ENCODE data around the gene ANKRD29.
"Not testable (repeated sequence)": the region's sequence is repeated elsewhere in the genome, so short reads cannot be mapped to it uniquely, and the experiment has no call there.

ANKRD29 gene

DNA sequence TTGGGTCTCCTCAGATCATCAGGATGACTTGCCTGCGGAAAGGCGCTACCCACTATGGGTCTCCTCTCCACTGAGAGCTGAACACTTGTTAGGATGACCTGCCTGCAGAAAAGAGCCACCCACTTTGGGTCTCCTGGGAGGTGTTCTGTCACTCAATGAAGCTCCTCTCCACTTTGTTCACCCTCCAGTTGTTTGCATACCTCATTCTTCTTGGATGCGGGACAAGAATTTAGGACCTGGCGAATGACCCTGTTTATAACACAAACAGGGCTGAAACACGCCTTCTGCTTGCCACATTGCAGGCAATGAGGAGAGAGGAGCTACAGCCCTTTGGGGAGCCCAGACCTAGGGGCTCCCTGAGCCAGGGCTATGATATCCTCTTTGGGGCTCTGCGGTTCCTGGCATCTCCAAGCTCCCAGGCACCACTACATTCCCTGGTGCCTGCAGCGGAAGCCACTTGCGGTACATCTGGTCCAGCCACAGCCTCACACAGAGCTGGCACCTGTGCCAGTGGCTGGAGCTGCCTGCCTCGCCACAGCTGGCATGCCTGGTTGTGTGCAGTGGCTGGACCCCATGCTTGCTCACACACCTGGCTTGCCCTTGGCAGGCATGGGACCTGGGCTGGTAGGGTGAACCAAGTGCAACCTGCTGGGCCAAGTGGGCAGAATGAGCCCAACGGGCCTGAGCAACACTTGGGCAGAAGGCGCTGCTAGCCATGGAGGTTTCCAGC, 20.6 kb downstream of the ANKRD29 start:
- no peak for DNase-seq

DNA sequence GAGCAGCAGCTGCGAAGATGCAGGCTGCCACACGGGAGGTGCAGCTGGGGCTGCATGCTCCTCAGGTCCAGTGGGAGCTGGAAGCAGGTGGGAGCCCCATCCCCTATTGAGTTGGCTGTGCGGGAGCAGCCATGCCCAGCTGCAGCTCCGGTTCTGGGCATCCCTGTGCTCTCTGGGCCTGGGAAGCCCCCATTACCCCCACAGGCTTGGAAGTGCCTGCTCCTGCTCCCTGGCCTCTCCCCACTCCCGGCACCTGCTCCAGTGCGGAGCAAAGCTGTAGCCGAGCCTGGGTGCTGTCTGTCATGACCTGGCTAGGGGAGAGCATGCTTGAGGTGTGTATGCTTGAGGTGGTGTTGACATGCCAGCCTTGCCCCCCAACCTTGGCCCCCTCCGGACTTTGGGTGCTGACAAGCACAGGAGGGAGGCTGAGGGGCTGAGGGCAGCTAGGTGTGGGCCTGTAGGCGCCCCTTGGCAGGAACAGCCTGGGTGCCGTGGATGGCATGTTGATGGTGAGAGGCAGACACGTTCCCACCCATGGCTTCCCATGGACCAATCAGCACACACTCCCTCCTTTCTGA, 21.5 kb downstream of the ANKRD29 start:
- DNase-seq = no peak

DNA sequence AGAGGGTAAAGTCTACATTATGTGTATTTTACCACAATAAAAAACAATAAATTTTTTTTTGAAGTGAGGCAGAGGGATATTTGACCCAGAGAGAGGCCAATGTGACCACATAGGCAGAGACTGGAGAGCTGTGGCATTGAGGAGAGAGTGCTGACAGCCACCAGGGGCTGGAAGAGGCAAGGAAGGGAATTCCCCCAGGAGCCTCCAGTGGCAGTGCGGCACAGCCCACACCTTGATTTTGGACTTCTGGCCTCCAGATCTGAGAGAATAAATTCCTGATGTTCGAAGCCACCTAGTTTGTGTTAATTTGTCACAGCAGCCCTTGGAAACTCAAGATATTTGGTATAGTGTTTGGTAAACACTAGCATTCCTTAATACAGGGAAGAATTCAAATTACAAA, 22.7 kb downstream of the ANKRD29 start:
- DNase-seq = no peak

DNA sequence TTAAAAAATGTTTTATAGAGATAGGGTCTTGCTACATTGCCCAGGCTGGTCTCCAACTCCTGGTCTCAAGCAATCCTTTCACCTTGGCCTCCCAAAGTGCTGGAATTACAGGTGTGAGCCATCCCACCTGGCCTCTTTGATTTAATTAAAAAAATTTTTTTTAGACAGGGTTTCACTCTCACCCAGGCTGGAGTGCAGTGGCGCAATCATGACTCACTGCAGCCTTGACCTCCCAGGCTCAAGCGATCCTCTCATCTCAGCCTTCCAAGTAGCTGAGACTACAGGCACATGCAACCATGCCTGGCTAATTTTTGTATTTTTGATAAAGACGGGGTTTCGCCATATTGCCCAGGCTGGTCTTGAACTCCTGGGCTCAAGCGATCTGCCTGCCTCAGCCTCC, 26.3 kb downstream of the ANKRD29 start:
- not testable (repeated sequence) for DNase-seq

DNA sequence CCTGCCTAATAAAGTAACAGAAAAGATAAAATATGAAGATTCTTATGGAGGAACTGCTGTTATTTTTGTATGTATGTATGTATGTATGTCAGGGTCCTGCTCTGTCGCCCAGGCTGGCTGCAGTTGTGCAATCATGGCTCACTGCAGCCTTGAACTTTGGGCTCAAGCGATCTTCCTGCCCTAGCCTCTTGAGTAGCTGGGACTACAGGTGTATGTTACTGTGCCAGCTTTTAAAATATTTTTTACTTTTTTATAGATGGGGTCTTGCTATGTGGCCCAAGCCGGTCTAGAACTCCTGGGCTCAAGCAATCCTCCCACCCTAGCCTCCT, 26.7 kb downstream of the ANKRD29 start:
- no peak for DNase-seq

DNA sequence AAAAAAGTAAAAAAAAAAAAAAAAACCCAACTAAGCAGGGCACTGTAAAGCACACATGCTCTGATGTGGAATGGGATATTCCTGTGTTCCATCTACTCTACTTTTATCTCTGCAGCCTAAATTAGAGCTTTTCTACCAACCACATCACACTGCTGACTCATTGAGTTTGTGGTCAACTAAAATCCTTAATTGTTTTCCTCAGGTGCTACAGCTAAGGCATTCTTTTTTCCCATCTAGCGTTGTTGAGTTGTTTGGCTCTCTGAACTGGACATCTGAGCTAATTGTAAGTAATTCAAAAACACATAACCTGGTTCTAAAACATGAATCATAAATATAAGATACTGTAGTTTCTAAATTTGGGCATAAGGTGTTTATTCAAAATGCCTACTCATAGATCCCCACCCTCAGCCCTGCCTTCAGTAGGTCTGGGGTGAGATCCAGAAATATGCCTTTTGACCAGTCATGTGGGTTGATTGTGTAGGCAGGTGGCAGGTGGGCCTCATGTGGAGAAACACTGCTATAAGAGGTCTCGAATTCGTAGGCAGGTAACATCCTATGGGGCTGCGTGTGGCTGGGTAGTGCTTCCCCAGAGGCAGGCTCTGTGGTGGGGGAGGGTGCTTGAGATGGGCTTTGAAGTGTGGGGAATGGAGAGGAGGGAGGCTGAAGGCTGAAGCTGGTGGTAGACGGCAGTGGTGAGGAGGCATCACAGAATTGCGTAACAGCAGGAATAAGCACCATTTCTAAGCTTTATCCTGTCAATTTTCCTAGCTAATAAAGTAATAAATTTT, 27.2 kb downstream of the ANKRD29 start:
- DNase-seq = peak; percentile 10

DNA sequence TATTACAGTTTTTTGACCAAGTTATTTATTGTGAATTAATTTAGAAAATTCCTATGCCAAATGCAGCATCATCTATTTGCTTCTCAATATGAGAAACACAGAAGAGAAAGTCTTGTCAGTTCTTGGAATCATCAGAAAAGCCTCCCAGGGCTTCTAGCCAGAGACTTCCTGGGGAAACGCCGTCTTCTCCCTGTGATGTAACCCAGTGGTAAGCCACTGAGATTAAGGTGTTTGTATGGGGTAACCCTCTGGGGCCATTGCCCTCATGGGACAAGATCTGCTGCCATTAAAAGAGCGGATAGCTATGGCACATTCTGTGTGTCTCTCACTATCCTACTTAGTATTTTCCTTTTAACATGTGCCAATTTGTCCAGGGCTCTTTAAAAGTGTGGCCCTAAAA, 28.0 kb downstream of the ANKRD29 start:
- no peak for DNase-seq

DNA sequence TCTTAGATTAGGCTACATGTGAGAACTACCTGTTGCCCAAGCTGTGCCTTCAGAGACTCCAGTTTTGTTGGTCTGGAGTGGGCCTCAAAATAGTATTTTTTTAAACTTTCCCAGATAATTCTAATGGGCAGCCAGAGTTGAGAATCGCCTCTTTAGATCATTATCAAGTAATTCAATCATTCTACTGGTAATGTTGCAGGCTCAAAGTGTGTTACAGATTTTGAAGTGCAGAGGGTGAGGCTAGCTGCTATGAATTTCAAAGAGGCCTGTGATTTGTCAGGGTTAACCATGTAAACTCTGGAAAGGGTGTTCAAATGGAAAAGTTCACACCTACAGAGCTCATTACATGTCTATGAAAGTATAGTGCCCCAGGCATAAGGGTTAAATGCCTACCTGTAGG, 30.1 kb downstream of the ANKRD29 start:
- no peak for DNase-seq

DNA sequence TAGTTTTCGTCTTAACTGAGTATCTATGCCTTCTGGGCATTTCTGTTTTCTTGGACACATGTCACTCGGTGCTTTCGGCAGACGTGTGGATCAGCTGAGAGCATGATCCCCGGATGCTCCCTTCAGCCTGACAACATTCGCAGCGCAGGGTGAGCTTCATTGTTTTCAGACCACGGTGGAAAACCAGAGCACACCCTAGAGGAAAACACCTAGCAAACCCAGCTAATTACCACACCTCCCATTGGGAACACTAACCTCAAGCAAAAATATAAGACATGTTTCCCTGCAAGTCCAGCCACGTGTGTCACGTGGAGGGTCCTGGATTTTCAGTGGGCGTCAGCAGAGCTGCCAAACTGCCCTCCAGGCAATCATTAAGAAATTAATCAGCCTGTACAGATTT, 31.0 kb downstream of the ANKRD29 start:
- no peak for DNase-seq

DNA sequence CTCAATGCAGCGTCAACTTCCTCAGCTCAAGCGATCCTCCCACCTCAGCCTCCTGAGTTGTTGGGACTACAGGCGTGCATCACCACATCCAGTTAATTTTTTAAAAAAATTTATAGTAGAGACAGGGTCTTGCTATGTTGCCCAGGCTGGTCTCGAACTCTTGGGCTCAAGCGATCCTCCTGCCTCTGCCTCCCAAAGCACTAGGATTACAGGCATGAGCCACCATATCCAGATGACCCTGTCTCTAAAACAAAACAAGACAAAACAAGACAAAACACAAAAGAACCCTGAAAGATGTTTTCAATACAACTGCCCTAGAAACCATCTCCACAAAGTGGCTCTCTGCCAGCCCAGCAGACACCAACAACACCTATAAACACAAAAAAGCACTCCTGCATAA, 31.4 kb downstream of the ANKRD29 start:
- no peak for DNase-seq

DNA sequence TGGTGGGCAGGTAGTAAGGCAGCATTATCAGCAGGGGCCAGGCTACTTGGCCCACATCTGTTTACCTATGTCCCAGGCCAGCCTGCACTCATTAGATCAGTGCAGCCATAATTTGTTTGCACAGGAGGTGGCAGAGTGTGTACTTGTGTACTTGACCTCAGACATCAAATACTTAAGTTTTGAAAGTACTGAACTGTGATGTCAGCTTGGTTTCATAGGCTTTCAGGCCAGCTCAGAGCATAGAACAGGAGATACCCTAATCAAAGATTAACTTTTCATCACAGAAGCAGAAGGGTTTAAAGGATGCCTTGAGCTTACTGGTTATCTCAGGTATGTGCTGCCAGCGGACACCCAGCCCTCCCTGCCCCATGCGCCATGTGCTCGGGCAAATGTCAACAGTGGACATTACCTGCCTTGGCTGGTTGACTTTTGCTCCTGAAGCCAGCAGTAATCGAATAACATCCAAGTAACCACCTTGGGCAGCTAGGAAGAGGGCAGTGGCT, 33.2 kb downstream of the ANKRD29 start:
- peak; percentile 60 for DNase-seq

DNA sequence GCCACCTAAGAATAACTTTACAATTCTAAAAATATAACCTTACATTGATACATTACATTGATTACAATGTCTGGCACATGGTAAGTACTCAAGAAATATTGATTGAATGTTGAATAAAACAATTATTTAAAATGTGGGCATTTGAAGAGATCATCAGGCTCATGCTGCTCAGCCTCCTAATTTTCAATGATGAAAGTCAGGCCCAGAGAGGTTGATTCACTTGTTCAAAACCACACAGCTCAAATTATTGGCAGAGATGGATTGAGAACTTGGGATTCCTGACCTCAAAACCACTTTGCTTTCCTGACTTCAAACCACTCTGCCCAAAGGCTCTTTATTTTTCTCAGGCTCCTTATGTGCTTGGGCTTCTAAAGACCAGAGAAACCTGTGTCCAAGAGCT, 34.7 kb downstream of the ANKRD29 start:
- DNase-seq = no peak

DNA sequence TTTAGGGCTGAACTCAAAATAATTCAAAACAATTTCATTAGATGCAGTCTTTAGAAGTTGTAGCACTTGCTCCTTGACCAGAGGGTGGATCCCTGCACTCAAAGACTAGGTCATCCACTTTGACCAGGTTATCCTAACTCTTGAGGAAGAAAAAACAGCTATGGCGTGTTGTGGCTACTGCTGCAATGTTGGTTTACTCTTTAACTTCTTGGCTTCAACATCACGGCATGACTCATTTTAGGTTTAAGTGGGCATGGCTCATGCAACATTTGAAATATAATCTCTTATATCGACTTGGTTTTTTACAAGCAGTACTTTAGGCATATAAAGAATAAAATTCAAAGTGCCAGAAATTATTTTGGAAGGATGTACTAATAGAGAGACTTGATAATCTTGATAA, 35.4 kb downstream of the ANKRD29 start:
- peak; percentile 63 for DNase-seq

DNA sequence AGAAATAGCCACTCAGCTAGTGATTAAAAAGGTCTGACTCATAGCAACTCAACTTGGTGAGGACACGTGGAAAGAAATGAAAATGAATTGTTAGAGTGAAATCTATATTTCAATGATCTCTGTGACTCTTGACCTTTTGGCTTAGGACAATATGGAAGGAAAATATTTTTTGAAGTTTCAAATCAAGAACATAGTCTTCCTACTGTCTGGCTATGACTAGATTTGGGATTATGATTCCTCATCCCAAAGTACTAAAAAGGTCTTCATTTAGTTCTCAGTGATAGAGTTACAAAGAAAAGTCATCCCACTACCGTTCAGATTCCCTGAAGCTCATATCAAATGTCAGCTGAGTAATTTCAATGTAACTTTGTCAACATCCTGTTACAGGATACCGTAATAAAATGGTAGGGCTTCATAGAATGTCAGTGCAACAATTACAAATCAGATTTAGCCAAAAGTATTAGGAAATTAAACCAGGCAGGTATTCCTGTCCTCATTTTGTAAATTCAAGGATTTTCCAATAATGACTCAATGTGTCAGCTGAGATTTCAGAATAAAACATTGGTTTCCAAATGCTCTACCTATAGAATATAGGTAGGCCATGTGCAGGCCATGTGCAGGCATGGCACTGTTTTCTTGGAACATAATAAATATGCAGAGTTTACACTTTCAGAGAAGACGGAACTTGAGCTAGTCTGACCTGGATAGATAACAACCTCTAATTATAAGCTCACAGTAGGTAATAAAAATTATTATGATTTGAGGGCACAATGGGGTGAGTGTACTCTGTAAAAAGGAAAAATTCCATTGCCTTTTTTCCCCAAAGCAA, 36.0 kb downstream of the ANKRD29 start:
- no peak for DNase-seq

DNA sequence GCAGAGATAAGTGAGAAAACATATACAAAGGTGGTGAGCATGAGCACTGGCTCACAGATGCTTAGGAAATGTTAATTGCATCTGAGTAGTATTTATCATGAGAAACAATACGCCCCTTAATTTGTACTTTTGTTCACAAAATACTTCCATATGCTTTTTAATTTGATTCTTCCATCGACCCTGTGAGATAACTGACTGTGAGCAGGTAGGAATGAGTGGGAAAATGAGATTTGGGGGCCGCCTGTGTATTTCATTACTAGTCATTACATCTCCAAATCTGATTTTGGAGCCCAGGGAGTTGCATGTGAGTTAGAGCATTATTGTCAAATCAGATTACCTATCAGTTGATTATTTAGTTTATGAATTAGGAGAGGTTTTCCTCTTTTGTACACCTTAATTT, 39.7 kb downstream of the ANKRD29 start:
- DNase-seq = no peak

DNA sequence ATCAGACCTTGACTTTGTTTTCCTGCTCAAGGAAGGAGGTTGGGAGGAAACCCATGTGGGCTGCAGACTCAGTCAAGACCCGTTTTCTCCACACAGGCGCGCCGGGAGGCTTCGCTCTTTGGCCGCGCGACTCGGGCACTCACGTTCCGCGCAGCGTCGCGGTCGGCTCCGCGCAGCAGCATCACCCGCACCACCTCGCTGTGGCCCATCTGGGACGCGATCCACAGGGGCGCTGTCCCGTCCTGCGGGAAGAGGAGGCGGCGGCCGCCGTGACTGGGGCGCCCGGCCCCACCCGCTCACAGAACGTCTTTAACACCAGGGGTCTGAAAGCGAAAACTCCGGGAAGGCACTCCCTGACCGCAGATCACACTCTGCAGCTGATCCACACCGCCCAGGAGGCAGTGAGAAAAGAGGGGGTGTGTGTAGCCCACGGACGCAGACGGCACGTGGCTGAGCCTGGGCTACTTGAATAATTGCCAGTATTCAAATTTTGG, 43.3 kb downstream of the ANKRD29 start:
- no peak for DNase-seq

DNA sequence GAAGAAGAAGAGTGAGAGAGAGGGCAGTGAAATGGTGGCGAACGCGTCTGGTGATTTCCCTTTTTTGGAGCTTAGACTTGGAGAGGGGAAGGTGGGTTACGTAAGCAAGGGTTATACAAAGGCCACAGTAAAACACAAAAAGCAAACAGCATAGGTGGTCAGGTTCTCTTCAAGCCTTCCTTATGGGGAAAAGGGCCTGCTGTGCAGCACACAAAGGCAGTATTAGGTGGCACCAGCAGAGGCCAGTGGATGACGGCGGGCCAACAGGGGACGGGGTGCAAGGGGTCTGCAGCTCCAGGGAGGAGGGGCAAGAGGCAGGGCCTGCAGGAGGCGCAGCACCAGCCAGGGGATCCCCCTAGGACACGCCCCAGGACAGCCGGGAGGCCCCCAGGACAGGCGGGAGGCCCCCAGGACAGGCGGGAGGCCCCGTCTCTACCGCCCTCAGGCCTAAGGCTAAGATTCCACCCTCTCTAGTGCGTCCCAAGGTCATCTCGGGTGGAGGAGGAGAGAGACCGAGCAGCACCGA, 43.8 kb downstream of the ANKRD29 start:
- no peak for DNase-seq

DNA sequence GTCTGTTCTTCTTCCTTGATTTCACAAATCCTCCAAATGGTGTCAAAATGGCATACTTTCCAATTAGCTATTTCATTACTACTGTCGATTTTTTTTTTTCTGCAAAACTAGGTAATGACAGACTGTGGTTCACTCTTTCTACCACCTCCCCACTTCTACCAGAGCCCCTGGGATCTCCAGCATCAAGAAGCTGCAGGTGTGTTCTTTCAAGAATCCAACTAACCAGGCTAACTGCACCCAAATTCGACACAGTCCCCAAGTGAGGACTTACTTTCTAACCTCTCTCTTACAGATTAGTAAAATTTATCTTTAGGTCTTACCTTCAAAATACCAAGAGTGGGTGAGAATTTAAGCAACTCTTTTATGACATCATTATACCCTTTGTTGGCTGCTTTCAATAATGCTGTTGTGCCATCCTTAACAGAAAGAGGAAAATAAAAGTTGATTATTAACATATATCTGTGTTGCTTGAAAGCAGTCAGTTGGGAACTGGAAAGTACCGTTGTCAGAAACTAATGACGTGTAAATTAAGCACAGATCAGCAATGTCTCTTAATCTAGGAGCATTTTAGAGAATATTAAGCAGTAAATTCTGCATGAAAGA, 45.2 kb downstream of the ANKRD29 start:
- DNase-seq = no peak

DNA sequence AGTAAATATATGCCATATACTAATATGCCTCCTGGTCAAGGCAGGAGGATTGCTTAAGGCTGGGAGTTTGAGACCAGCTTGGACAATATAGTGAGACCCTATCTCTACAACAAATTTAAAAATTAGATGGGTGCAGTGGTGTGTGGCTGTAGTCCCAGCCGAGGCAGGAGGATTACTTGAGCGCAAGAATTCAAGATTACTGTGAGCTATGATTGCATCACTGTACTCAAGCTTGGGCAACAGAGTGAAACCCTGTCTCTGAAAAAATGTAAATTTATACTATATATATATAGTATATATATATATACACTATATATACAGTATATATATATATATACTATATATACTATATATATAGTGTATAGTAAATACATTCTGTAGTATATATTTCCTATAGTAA, 46.5 kb downstream of the ANKRD29 start:
- no peak for DNase-seq

DNA sequence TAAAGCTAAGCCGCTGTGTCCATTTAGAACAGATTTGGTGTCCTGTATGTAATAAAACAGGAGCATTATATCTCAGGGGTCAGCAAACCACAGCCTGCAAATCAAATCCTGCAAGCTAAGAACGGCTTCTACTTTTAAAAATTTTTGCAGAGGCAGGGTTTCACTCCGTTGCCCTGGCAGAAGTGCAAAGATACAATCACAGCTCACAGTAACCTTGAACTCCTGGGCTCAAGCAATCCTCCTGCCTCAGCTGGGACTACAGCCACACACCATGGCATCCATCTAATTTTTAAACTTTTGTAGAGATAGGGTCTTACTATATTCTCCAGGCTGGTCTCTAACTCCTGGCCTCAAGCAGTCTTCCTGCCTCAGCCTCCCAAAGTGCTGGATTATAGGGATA, 47.8 kb downstream of the ANKRD29 start:
- no peak for DNase-seq

DNA sequence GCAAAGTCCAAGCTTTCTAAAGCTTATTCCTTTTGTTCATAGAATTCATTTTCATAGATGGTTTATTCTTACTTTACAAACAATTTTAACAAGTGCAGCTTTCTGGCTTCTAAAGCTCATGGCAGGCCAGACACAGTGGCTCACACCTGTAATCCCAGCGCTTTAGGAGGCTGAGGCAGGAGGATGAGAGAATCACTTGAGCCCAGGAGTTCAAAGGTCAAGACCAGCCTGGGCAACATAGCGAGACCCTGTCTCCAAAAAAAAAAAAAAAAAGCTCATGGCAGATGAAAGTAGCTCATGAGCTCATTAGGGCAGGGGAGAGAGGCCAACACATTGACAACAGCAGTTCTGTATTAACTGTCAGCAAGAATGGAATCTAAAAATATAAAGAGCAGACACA, 48.3 kb downstream of the ANKRD29 start:
- DNase-seq = no peak

DNA sequence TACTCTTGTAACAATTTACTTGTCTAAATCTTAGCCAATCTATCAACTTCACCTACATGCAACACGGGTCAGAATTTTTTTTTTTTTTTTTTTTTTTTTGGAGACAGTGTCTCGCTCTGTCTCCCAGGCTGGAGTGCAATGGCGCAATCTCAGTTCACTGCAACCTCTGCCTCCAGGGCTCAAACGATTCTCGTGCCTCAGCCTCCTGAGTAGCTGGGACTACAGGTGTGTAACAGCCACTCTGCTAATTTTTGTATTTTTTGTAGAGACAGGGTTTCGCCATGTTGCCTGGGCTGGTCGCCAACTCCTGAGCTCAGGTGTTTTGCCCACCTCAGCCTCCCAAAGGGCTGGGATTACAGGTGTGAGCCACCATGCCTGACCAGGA, 49.6 kb downstream of the ANKRD29 start:
- DNase-seq = not testable (repeated sequence)
